SU-DHL-6 (cell line): Measurements from ENCODE around the gene PTPRK.

ENCODE experiments used
- EZH2phosphoT487 ChIP-seq: fragments of 200-600 bp; sonication (generic), shearing (Covaris generic); conservative IDR thresholded peaks from 2 replicates; pipeline ENCODE4 v1.6.1; 2018; ENCODE audit warnings: mild to moderate bottlenecking, antibody characterized with exemption, low read length, moderate library complexity, mixed read lengths
- TF ChIP-seq, protein P1 (sequence below): fragments of 200-600 bp; sonication (generic); IDR thresholded peaks from one replicate; pipeline ENCODE4 v1.5.1; 2017; ENCODE audit warnings: antibody characterized with exemption, mild to moderate bottlenecking, low read length, moderate library complexity; ENCODE audit not compliant: insufficient read depth, poor library complexity, severe bottlenecking

DNA sequence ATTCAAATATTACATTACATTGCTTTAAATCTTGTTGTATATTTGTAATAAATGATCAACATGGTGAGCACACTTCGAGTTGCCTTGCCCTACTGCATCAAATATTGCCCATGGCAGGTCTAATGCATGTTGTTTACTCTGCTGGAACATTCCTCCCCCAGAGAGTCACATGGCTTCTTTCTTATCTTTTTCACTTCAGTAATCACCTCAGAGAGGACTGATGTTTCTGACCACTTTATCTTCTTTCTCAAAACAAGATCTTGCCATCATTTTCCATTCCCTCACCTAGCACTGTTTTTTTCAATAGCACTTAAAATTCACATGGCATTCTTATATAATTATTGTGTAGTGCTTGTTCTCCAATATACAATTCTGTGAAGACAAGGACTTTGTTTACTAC is 376.1 kb downstream of the PTPRK start:
- TF ChIP-seq, protein P1, sequence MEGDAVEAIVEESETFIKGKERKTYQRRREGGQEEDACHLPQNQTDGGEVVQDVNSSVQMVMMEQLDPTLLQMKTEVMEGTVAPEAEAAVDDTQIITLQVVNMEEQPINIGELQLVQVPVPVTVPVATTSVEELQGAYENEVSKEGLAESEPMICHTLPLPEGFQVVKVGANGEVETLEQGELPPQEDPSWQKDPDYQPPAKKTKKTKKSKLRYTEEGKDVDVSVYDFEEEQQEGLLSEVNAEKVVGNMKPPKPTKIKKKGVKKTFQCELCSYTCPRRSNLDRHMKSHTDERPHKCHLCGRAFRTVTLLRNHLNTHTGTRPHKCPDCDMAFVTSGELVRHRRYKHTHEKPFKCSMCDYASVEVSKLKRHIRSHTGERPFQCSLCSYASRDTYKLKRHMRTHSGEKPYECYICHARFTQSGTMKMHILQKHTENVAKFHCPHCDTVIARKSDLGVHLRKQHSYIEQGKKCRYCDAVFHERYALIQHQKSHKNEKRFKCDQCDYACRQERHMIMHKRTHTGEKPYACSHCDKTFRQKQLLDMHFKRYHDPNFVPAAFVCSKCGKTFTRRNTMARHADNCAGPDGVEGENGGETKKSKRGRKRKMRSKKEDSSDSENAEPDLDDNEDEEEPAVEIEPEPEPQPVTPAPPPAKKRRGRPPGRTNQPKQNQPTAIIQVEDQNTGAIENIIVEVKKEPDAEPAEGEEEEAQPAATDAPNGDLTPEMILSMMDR, result no peak
- TF ChIP-seq EZH2phosphoT487, result no peak
